HCT116 (cell line): ENCODE data around the gene CRIP2. TPM values are rescaled to one million over a fixed set of nuclear protein-coding genes. Genes with fewer than 3 reads are reported as not detected.

ENCODE experiments used
- ATAC-seq: fragments of 200-7000 bp; cut with Tn5 transposase; 2 replicates; pipeline ENCODE4 v1.9.1; 2020; ENCODE audit warnings: mild to moderate bottlenecking, moderate library complexity
- BruUV-seq: library from RNA; stranded (reverse); fragments of 400-500 nt; replicated peaks from 2 replicates; lab custom pipeline; 2021; lab: Mats Ljungman, UMichigan
- CTCF ChIA-PET: fragments of 300-600 bp; sonication (Branson Sonifier 250); formaldehyde crosslinking; loops from one replicate; lab custom pipeline; 2021; ENCODE audit warnings: antibody characterized with exemption; lab: Charles Lee
- POLR2A ChIA-PET: fragments of 300-600, 350-600 bp; sonication (Branson Sonifier 250); formaldehyde crosslinking; loops from one replicate; lab custom pipeline; 2021; ENCODE audit warnings: antibody characterized with exemption; lab: Charles Lee
- RAD21 ChIA-PET, 2 experiments: fragments of 300-600 bp; sonication (Branson Sonifier 250); formaldehyde crosslinking; loops; one replicate each; lab custom pipeline; 2023; ENCODE audit warnings: low total read pairs in 2 of 2; ENCODE audit not compliant: uncharacterized antibody in 2 of 2, unreplicated experiment in 2 of 2, low non-redundant PET in 1 of 2; lab: Charles Lee
- DNase-seq: peaks from one replicate; pipeline ENCODE4 v3.0.0-alpha.2; 2010; ENCODE audit warnings: low read depth, low spot score
- H2AFZ ChIP-seq: fragments of 200-600 bp; shearing (Covaris generic), sonication (generic); 2 replicates; pipeline ENCODE4 v1.6.1; 2017; ENCODE audit warnings: low read depth, mixed run types, mixed read lengths, antibody characterized with exemption, low read length; ENCODE audit not compliant: poor library complexity, severe bottlenecking
- H3K27ac ChIP-seq: 2 replicates; pipeline ENCODE4 v1.5.1; 2012; ENCODE audit warnings: low read depth, low read length
- H3K27me3 ChIP-seq: fragments of 200-600 bp; sonication (generic); 2 replicates; pipeline ENCODE4 v1.6.1; 2016; ENCODE audit warnings: mixed run types, low read length, mixed read lengths; ENCODE audit not compliant: insufficient read depth
- H3K36me3 ChIP-seq, 2 experiments: fragments of 200-500 bp in 1 of 2; fragments of 200-600 bp in 1 of 2; sonication (Bioruptor generic) in 1 of 2; sonication (generic) in 1 of 2; 2 replicates each; pipeline versions ENCODE4 v1.5.1 to v1.6.1; 2014 to 2016; ENCODE audit warnings: low read length in 2 of 2, inconsistent platforms in 1 of 2, mixed read lengths in 1 of 2, mixed run types in 1 of 2; ENCODE audit not compliant: insufficient read depth in 2 of 2, control insufficient read depth in 1 of 2
- H3K4me1 ChIP-seq, 2 experiments: fragments of 200-600 bp in 1 of 2; sonication (generic) in 1 of 2; 2 replicates each; pipeline versions ENCODE4 v1.5.1 to v1.6.1; 2012 to 2017; ENCODE audit warnings: low read length in 2 of 2, inconsistent platforms in 1 of 2, mild to moderate bottlenecking in 1 of 2, mixed read lengths in 1 of 2, mixed run types in 1 of 2, moderate library complexity in 1 of 2; ENCODE audit not compliant: insufficient read depth in 2 of 2, control insufficient read depth in 1 of 2
- H3K4me2 ChIP-seq: fragments of 200-600 bp; sonication (generic); 2 replicates; pipeline ENCODE4 v1.6.1; 2017; ENCODE audit warnings: mixed run types, low read length, mixed read lengths
- H3K4me3 ChIP-seq, 2 experiments: fragments of 200-600 bp in 1 of 2; sonication (generic) in 1 of 2; replicated peaks in 1 of 2; 2 replicates each; pipeline ENCODE4 v1.5.1; 2011 to 2016; ENCODE audit warnings: low read length in 2 of 2, control low read depth in 1 of 2, low read depth in 1 of 2, mild to moderate bottlenecking in 1 of 2, mixed read lengths in 1 of 2, mixed run types in 1 of 2
- H3K79me2 ChIP-seq: fragments of 200-600 bp; sonication (generic); 2 replicates; pipeline ENCODE4 v1.6.1; 2017; ENCODE audit warnings: mild to moderate bottlenecking, mixed run types, low read length, moderate library complexity, mixed read lengths; ENCODE audit not compliant: insufficient read depth
- H3K9ac ChIP-seq: fragments of 200-600 bp; sonication (generic); 2 replicates; pipeline ENCODE4 v1.6.1; 2016; ENCODE audit warnings: low read length, mixed read lengths
- H3K9me2 ChIP-seq: fragments of 200-600 bp; sonication (generic), shearing (Covaris generic); 2 replicates; pipeline ENCODE4 v1.6.1; 2017; ENCODE audit warnings: mixed run types, mild to moderate bottlenecking, moderate library complexity; ENCODE audit not compliant: insufficient read depth
- H3K9me3 ChIP-seq, 2 experiments: fragments of 200-500 bp in 1 of 2; fragments of 200-600 bp in 1 of 2; sonication (Bioruptor generic) in 1 of 2; sonication (generic) in 1 of 2; 2 replicates each; pipeline ENCODE4 v1.6.1; 2014 to 2017; ENCODE audit warnings: low read length in 2 of 2, mixed read lengths in 2 of 2, inconsistent platforms in 1 of 2, low read depth in 1 of 2, mild to moderate bottlenecking in 1 of 2, mixed run types in 1 of 2, moderate library complexity in 1 of 2; ENCODE audit not compliant: control insufficient read depth in 1 of 2, insufficient read depth in 1 of 2
- H4K20me1 ChIP-seq: fragments of 200-600 bp; sonication (generic), shearing (Covaris generic); 2 replicates; pipeline ENCODE4 v1.6.1; 2017; ENCODE audit warnings: mixed run types, mild to moderate bottlenecking, moderate library complexity; ENCODE audit not compliant: insufficient read depth
- CBX3 ChIP-seq: IDR thresholded peaks from 2 replicates; pipeline ENCODE4 v1.6.1; 2012; ENCODE audit warnings: low read depth
- CEBPB ChIP-seq: IDR thresholded peaks from 2 replicates; pipeline ENCODE4 v1.6.1; 2012; ENCODE audit warnings: low read depth
- EGR1 ChIP-seq: IDR thresholded peaks from 2 replicates; pipeline ENCODE4 v1.6.1; 2012; ENCODE audit warnings: low read depth
- EZH2 ChIP-seq: fragments of 200-600 bp; sonication (generic); IDR thresholded peaks from 2 replicates; pipeline ENCODE4 v1.6.1; 2017; ENCODE audit warnings: antibody characterized with exemption, mixed run types
- POLR2AphosphoS5 ChIP-seq: IDR thresholded peaks from 2 replicates; pipeline ENCODE4 v1.6.1; 2011; ENCODE audit warnings: mild to moderate bottlenecking, low read depth, low read length, moderate library complexity
- RAD21 ChIP-seq: IDR thresholded peaks from 2 replicates; pipeline ENCODE4 v1.6.1; 2012; ENCODE audit warnings: low read depth, mild to moderate bottlenecking
- SIN3A ChIP-seq: IDR thresholded peaks from 2 replicates; pipeline ENCODE4 v1.6.1; 2012; ENCODE audit warnings: low read depth
- SP1 ChIP-seq: IDR thresholded peaks from 2 replicates; pipeline ENCODE4 v1.6.1; 2012; ENCODE audit warnings: low read depth
- SRF ChIP-seq: IDR thresholded peaks from 2 replicates; pipeline ENCODE4 v1.6.1; 2012; ENCODE audit warnings: low read depth
- TCF7L2 ChIP-seq: IDR thresholded peaks from 2 replicates; pipeline ENCODE4 v1.7.0; 2011; ENCODE audit warnings: borderline replicate concordance, inconsistent platforms; ENCODE audit not compliant: insufficient read depth, insufficient read length; ENCODE audit errors: extremely low read depth
- YY1 ChIP-seq: IDR thresholded peaks from 2 replicates; pipeline ENCODE4 v1.6.1; 2011; ENCODE audit warnings: low read length, low read depth, moderate library complexity, mild to moderate bottlenecking; ENCODE audit not compliant: insufficient replicate concordance; ENCODE audit errors: extremely low read depth
- intact Hi-C: fragments of 100-400 bp; cut with micrococcal nuclease; formaldehyde crosslinking; loops from 2 replicates; pipeline ENCODE4 v1.10.0; 2022
- total RNA-seq: library from RNA; stranded (reverse); gene quantifications from one replicate; pipeline ENCODE4 v1.2.1, GENCODE V29; 2021; ENCODE audit not compliant: unreplicated experiment
- TF ChIP-seq, protein P1 (sequence below): IDR thresholded peaks from 2 replicates; pipeline ENCODE4 v1.6.1; 2012
- TF ChIP-seq, protein P2 (sequence below): IDR thresholded peaks from 2 replicates; pipeline ENCODE4 v1.6.1; 2011; ENCODE audit warnings: mild to moderate bottlenecking, low read length, moderate library complexity; ENCODE audit not compliant: insufficient replicate concordance; ENCODE audit errors: extremely low read depth
- TF ChIP-seq, protein P3 (sequence below): IDR thresholded peaks from 2 replicates; pipeline ENCODE4 v1.6.1; 2012; ENCODE audit warnings: low read depth

Gene CRIP2
- total RNA-seq, 1 experiment from 2014 or later = 31.1 TPM

DNA sequence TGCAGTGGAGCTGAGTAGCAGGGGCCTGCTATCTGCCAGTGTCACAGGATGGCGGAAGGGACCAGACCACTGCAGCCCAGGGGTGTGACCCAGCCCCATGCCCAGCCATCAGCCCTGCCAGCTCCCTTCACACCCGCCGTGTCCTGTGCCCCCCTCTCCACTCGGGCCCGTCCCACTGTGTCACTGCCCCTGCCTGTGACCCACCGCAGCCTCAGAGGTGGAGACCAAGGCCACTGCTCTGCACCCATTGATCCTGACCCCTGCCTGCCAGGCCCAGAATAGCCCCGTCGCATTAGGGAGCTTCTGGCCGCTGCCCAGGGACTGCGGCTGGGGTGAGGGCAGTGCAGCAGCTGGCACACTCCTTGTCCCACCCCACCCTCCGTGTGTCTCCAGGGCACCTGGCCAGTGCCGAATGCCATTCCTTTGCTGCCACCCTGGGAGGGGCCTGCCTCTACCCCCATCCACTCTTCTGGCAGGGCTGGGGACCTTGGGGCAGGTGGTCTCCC, 2.1 kb upstream of the CRIP2 start:
- RAD21 ChIA-PET = no interaction called here
- POLR2A ChIA-PET = no interaction called here
- Histone ChIP-seq H3K9ac (no peak overlapping the region), H3K9me3 (no peaks in the 10 kb centered on the region), H4K20me1 (no peaks in the 10 kb centered on the region), H3K9me2 (no peaks in the 10 kb centered on the region), H3K79me2 (no peaks in the 10 kb centered on the region), H3K27ac (peak overlapping the region; percentile 42; the same call in 1 of the 2 replicates), H3K36me3 (no peaks in the 10 kb centered on the region; a peak in 1 of 4 replicates), H2AFZ (no peak overlapping the region), H3K4me1 (peaks cover 21 to 27% of the 10 kb centered on the region in 2 experiments), H3K27me3 (no peaks in the 10 kb centered on the region), H3K4me2 (no peak overlapping the region), H3K4me3 (no peak overlapping the region)
- no peak for TF ChIP-seq TCF7L2
- intact Hi-C loops = no loop called here
- CTCF ChIA-PET = interaction anchor here (4.7 kb wide), 1 partner anchor 9 kb away, joined by 20 read pairs; no protein-coding TSS in a partner anchor
- ATAC-seq (no peak), DNase-seq (no peak)
- no TSS peak for BruUV-seq

DNA sequence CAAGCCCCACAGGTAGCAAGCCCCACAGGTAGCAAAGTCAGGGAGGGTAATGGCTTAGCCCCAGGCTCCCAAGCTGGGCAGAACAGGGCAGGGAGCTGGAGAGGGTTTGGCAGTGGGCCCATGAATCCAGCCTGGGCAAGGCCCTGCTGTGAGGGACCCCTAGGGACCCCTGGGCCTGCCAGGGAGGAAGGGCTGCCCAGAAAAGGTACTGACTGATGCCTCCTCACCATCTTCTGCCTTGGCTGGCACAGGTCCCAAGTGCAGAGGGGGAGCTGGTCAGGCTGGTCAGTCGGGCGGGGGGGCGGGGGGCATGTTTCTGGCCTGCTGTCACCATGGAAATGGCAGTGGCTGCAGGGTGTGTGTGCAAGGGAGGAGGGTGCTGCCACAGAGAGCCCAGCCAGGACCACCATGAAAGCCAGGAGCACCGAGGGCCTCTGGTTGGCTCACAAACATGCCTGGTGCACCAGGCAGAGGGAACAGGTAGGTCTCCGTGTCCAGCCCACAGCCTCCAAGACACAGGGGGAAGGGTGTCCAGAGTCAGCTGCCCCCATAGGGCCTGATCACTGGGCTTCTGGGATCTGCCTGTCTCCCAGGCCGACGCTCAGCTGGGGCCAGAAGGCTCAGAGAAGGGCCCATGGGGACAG, 1.5 kb upstream of the CRIP2 start:
- CTCF ChIA-PET = interaction anchor here (1.0 to 4.7 kb wide), 2 partner anchors 8 to 17 kb away, joined by 3 to 20 read pairs; no protein-coding TSS in a partner anchor
- ATAC-seq = no peak
- peak overlapping the region; percentile 97 for H3K4me2 ChIP-seq
- H3K4me1 ChIP-seq = peaks cover 21 to 27% of the 10 kb centered on the region in 2 experiments
- no peaks in the 10 kb centered on the region for H4K20me1 ChIP-seq
- intact Hi-C loops = no loop called here
- no peaks in the 10 kb centered on the region for H3K9me2 ChIP-seq
- POLR2A ChIA-PET = no interaction called here
- H3K36me3 ChIP-seq = no peaks in the 10 kb centered on the region; a peak in 1 of 4 replicates
- H3K4me3 ChIP-seq = peak overlapping the region; percentile 43 to 59
- BruUV-seq = no TSS peak
- H3K79me2 ChIP-seq = no peaks in the 10 kb centered on the region
- DNase-seq = no peak
- H3K9me3 ChIP-seq = no peaks in the 10 kb centered on the region
- peak overlapping the region; percentile 83 for H3K27ac ChIP-seq
- H2AFZ ChIP-seq = no peak overlapping the region
- RAD21 ChIA-PET = no interaction called here
- H3K27me3 ChIP-seq = no peaks in the 10 kb centered on the region
- peak overlapping the region; percentile 63 for H3K9ac ChIP-seq
- TF ChIP-seq TCF7L2 (no peak), CBX3 (no peak), SRF (no peak), CEBPB (no peak), SP1 (no peak), EGR1 (no peak), YY1 (no peak), POLR2AphosphoS5 (no peak), SIN3A (no peak), RAD21 (no peak), EZH2 (no peak)
- TF ChIP-seq, protein P1, sequence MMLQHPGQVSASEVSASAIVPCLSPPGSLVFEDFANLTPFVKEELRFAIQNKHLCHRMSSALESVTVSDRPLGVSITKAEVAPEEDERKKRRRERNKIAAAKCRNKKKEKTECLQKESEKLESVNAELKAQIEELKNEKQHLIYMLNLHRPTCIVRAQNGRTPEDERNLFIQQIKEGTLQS = no peak
- TF ChIP-seq, protein P2, sequence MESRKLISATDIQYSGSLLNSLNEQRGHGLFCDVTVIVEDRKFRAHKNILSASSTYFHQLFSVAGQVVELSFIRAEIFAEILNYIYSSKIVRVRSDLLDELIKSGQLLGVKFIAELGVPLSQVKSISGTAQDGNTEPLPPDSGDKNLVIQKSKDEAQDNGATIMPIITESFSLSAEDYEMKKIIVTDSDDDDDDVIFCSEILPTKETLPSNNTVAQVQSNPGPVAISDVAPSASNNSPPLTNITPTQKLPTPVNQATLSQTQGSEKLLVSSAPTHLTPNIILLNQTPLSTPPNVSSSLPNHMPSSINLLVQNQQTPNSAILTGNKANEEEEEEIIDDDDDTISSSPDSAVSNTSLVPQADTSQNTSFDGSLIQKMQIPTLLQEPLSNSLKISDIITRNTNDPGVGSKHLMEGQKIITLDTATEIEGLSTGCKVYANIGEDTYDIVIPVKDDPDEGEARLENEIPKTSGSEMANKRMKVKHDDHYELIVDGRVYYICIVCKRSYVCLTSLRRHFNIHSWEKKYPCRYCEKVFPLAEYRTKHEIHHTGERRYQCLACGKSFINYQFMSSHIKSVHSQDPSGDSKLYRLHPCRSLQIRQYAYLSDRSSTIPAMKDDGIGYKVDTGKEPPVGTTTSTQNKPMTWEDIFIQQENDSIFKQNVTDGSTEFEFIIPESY = no peak
- TF ChIP-seq, protein P3, sequence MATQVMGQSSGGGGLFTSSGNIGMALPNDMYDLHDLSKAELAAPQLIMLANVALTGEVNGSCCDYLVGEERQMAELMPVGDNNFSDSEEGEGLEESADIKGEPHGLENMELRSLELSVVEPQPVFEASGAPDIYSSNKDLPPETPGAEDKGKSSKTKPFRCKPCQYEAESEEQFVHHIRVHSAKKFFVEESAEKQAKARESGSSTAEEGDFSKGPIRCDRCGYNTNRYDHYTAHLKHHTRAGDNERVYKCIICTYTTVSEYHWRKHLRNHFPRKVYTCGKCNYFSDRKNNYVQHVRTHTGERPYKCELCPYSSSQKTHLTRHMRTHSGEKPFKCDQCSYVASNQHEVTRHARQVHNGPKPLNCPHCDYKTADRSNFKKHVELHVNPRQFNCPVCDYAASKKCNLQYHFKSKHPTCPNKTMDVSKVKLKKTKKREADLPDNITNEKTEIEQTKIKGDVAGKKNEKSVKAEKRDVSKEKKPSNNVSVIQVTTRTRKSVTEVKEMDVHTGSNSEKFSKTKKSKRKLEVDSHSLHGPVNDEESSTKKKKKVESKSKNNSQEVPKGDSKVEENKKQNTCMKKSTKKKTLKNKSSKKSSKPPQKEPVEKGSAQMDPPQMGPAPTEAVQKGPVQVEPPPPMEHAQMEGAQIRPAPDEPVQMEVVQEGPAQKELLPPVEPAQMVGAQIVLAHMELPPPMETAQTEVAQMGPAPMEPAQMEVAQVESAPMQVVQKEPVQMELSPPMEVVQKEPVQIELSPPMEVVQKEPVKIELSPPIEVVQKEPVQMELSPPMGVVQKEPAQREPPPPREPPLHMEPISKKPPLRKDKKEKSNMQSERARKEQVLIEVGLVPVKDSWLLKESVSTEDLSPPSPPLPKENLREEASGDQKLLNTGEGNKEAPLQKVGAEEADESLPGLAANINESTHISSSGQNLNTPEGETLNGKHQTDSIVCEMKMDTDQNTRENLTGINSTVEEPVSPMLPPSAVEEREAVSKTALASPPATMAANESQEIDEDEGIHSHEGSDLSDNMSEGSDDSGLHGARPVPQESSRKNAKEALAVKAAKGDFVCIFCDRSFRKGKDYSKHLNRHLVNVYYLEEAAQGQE = no peak
